SK-N-SH (cell line): ENCODE results near the gene ZMYND15. TPM values are rescaled to one million over a fixed set of nuclear protein-coding genes. Genes with fewer than 3 reads are reported as not detected.

Experiments
- CTCF ChIA-PET: fragments of 300-600, 350-600 bp; formaldehyde crosslinking; extraction: SDS; loops from one replicate; lab custom pipeline; 2021; lab: Yijun Ruan, JAX
- POLR2A ChIA-PET: fragments of 350-600 bp; sonication (Branson Sonifier 250); formaldehyde crosslinking; extraction: SDS; loops from one replicate; lab custom pipeline; 2020; ENCODE audit warnings: antibody characterized with exemption, inconsistent platforms; lab: Yijun Ruan, JAX
- DNase-seq: peaks from one replicate; pipeline ENCODE4 v3.0.0; 2012
- H2AFZ ChIP-seq: fragments of 200-600 bp; sonication (generic); 2 replicates; pipeline ENCODE4 v1.8.1; 2016; ENCODE audit warnings: antibody characterized with exemption, mild to moderate bottlenecking, low read depth
- H3F3A ChIP-seq: fragments of 200-600 bp; sonication (generic); replicated peaks from 2 replicates; pipeline ENCODE3; 2016; ENCODE audit warnings: antibody characterized with exemption, mild to moderate bottlenecking; ENCODE audit not compliant: insufficient read depth
- H3K27ac ChIP-seq, 2 experiments: fragments of 200-500 bp in 1 of 2; fragments of 200-600 bp in 1 of 2; sonication (Bioruptor generic) in 1 of 2; sonication (generic), shearing (Covaris generic) in 1 of 2; 2 replicates each; pipeline versions ENCODE4 v1.5.1 to v1.6.1; 2014 to 2016; ENCODE audit warnings: low read depth in 2 of 2, inconsistent platforms in 1 of 2, low read length in 1 of 2, mild to moderate bottlenecking in 1 of 2, mixed read lengths in 1 of 2
- H3K27me3 ChIP-seq: fragments of 200-600 bp; sonication (generic), shearing (Covaris generic); 2 replicates; pipeline ENCODE4 v1.6.1; 2016; ENCODE audit warnings: mixed run types; ENCODE audit not compliant: insufficient read depth
- H3K36me3 ChIP-seq, 2 experiments: fragments of 200-500 bp in 1 of 2; fragments of 200-600 bp in 1 of 2; sonication (Bioruptor generic) in 1 of 2; sonication (generic) in 1 of 2; replicated peaks in 1 of 2; 2 replicates each; pipeline versions ENCODE3 to v1.5.1; 2014 to 2016; ENCODE audit warnings: low read length in 1 of 2, mild to moderate bottlenecking in 1 of 2; ENCODE audit not compliant: insufficient read depth in 2 of 2, control insufficient read depth in 1 of 2
- H3K4me1 ChIP-seq, 2 experiments: fragments of 200-500 bp in 1 of 2; fragments of 200-600 bp in 1 of 2; sonication (Bioruptor generic) in 1 of 2; sonication (generic), shearing (Covaris generic) in 1 of 2; 2 replicates each; pipeline versions ENCODE4 v1.5.1 to v1.6.1; 2014 to 2016; ENCODE audit warnings: low read depth in 1 of 2, low read length in 1 of 2, mixed run types in 1 of 2; ENCODE audit not compliant: insufficient read depth in 2 of 2, control insufficient read depth in 1 of 2
- H3K4me2 ChIP-seq: fragments of 200-600 bp; sonication (generic), shearing (Covaris generic); 2 replicates; pipeline ENCODE4 v1.6.1; 2017; ENCODE audit warnings: mixed run types
- H3K4me3 ChIP-seq, 2 experiments: fragments of 200-500 bp in 1 of 2; fragments of 200-600 bp in 1 of 2; sonication (Bioruptor generic) in 1 of 2; sonication (generic), shearing (Covaris generic) in 1 of 2; 2 replicates each; pipeline versions ENCODE4 v1.5.1 to v1.8.1; 2014 to 2016; ENCODE audit warnings: low read depth in 2 of 2, inconsistent platforms in 1 of 2, low read length in 1 of 2, mild to moderate bottlenecking in 1 of 2, mixed read lengths in 1 of 2, moderate library complexity in 1 of 2
- H3K79me2 ChIP-seq: fragments of 200-600 bp; sonication (generic); 2 replicates; pipeline ENCODE4 v1.8.1; 2017; ENCODE audit warnings: mild to moderate bottlenecking; ENCODE audit not compliant: insufficient read depth
- H3K9ac ChIP-seq: fragments of 200-600 bp; sonication (generic); 2 replicates; pipeline ENCODE4 v1.6.1; 2017; ENCODE audit warnings: mixed run types
- H3K9me2 ChIP-seq: fragments of 200-600 bp; sonication (generic); 2 replicates; pipeline ENCODE4 v1.6.1; 2017; ENCODE audit warnings: mixed run types
- H3K9me3 ChIP-seq: fragments of 200-600 bp; sonication (generic); 2 replicates; pipeline ENCODE4 v1.6.1; 2017; ENCODE audit warnings: mixed run types, mild to moderate bottlenecking, moderate library complexity
- H4K20me1 ChIP-seq: fragments of 200-600 bp; sonication (generic); 2 replicates; pipeline ENCODE4 v1.6.1; 2017; ENCODE audit warnings: mild to moderate bottlenecking, mixed run types; ENCODE audit not compliant: insufficient read depth
- CTCF ChIP-seq: fragments of 200-600 bp; sonication (generic); IDR thresholded peaks from 2 replicates; pipeline ENCODE4 v1.6.1; 2017; ENCODE audit warnings: antibody characterized with exemption, mild to moderate bottlenecking, moderate library complexity
- GATA2 ChIP-seq: sonication (generic); formaldehyde crosslinking; IDR thresholded peaks from 2 replicates; pipeline ENCODE4 v1.5.0; 2020; ENCODE audit warnings: mild to moderate bottlenecking, missing genetic modification reagents
- MEF2A ChIP-seq: IDR thresholded peaks from 2 replicates; pipeline ENCODE4 v1.4.0; 2012; ENCODE audit warnings: low read depth, borderline replicate concordance
- NFIC ChIP-seq: IDR thresholded peaks from 2 replicates; pipeline ENCODE4 v1.4.0; 2012; ENCODE audit warnings: borderline replicate concordance
- RCOR1 ChIP-seq: fragments of 150-350 bp; IDR thresholded peaks from 2 replicates; pipeline ENCODE4 v1.6.1; 2017; ENCODE audit warnings: antibody characterized with exemption, low read length
- WGBS: methylation state at CpG from one replicate; pipeline ENCODE4 v1.1.6; 2017; ENCODE audit warnings: low lambda C conversion rate; 5-methylcytosine and 5-hydroxymethylcytosine counted together
- polyA plus RNA-seq, 3 experiments: library from polyadenylated mRNA; depleted of rRNA; stranded (reverse); fragments of >200 nt; gene quantifications; 2 replicates each; pipeline ENCODE4 v1.2.3, GENCODE V29; 2012
- TF ChIP-seq, protein P1 (sequence below): fragments of 150-350 bp; IDR thresholded peaks from 2 replicates; pipeline ENCODE4 v1.6.1; 2017; ENCODE audit warnings: antibody characterized with exemption, low read length, low read depth, borderline replicate concordance
- TF ChIP-seq, protein P2 (sequence below): IDR thresholded peaks from 2 replicates; pipeline ENCODE4 v1.6.1; 2012; ENCODE audit warnings: mild to moderate bottlenecking, low read depth, low read length, moderate library complexity
- TF ChIP-seq, protein P3 (sequence below): IDR thresholded peaks from 2 replicates; pipeline ENCODE4 v1.4.0; 2012; ENCODE audit warnings: low read depth

The ZMYND15 gene
- polyA plus RNA-seq, 1 of the 3 experiments (the other 2 are of a cell fraction): 0.08 TPM

GRCh38 chr17:4734857-4735475 lies 4.7 kb upstream of the ZMYND15 start:
- peaks cover 0 to 4% of the 10 kb centered on the region in 2 experiments for H3K36me3 ChIP-seq
- no peaks in the 10 kb centered on the region for H3K9me3 ChIP-seq
- no peaks in the 10 kb centered on the region for H3K79me2 ChIP-seq
- no peaks in the 10 kb centered on the region for H3K9me2 ChIP-seq
- CTCF ChIA-PET: interaction anchor here (0.5 to 1.9 kb wide), 3 partner anchors 48 to 174 kb away, joined by 3 to 5 read pairs (median 3); no protein-coding TSS in a partner anchor
- peaks cover 12% of the 10 kb centered on the region; the same call in 1 of the 2 replicates for H3K27me3 ChIP-seq
- no peak for DNase-seq
- POLR2A ChIA-PET: no interaction called here
- TF ChIP-seq CTCF (no peak), NFIC (no peak), GATA2 (CRISPR knock-in tag) (no peak)
- TF ChIP-seq, protein P1, sequence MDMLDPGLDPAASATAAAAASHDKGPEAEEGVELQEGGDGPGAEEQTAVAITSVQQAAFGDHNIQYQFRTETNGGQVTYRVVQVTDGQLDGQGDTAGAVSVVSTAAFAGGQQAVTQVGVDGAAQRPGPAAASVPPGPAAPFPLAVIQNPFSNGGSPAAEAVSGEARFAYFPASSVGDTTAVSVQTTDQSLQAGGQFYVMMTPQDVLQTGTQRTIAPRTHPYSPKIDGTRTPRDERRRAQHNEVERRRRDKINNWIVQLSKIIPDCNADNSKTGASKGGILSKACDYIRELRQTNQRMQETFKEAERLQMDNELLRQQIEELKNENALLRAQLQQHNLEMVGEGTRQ: no peak
- TF ChIP-seq, all 33 proteins: peak for 0
- Histone ChIP-seq H3K9ac (no peak overlapping the region), H3K27ac (no peak overlapping the region), H3K4me1 (peaks cover 0 to 7% of the 10 kb centered on the region in 2 experiments; a peak in 2 of 4 replicates), H2AFZ (no peak overlapping the region), H3K4me3 (no peak overlapping the region), H3F3A (peaks cover 2% of the 10 kb centered on the region), H3K4me2 (no peak overlapping the region), H4K20me1 (no peaks in the 10 kb centered on the region)
- WGBS: 81% methylated on average over 8 of the region's 8 CpGs

GRCh38 chr17:4735876-4736651 lies 3.6 kb upstream of the ZMYND15 start:
- Histone ChIP-seq H3K9me3 (no peaks in the 10 kb centered on the region), H3K4me3 (no peak overlapping the region), H3K9ac (no peak overlapping the region), H4K20me1 (no peaks in the 10 kb centered on the region), H3K4me1 (peaks cover 0 to 7% of the 10 kb centered on the region in 2 experiments; a peak in 2 of 4 replicates), H3K4me2 (no peak overlapping the region), H3F3A (peaks cover 6% of the 10 kb centered on the region)
- WGBS: 72% methylated on average over 9 of the region's 9 CpGs
- DNase-seq: no peak
- TF ChIP-seq RCOR1 (no peak), MEF2A (no peak), NFIC (no peak)
- TF ChIP-seq, protein P2, sequence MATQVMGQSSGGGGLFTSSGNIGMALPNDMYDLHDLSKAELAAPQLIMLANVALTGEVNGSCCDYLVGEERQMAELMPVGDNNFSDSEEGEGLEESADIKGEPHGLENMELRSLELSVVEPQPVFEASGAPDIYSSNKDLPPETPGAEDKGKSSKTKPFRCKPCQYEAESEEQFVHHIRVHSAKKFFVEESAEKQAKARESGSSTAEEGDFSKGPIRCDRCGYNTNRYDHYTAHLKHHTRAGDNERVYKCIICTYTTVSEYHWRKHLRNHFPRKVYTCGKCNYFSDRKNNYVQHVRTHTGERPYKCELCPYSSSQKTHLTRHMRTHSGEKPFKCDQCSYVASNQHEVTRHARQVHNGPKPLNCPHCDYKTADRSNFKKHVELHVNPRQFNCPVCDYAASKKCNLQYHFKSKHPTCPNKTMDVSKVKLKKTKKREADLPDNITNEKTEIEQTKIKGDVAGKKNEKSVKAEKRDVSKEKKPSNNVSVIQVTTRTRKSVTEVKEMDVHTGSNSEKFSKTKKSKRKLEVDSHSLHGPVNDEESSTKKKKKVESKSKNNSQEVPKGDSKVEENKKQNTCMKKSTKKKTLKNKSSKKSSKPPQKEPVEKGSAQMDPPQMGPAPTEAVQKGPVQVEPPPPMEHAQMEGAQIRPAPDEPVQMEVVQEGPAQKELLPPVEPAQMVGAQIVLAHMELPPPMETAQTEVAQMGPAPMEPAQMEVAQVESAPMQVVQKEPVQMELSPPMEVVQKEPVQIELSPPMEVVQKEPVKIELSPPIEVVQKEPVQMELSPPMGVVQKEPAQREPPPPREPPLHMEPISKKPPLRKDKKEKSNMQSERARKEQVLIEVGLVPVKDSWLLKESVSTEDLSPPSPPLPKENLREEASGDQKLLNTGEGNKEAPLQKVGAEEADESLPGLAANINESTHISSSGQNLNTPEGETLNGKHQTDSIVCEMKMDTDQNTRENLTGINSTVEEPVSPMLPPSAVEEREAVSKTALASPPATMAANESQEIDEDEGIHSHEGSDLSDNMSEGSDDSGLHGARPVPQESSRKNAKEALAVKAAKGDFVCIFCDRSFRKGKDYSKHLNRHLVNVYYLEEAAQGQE: no peak
- TF ChIP-seq, protein P3, sequence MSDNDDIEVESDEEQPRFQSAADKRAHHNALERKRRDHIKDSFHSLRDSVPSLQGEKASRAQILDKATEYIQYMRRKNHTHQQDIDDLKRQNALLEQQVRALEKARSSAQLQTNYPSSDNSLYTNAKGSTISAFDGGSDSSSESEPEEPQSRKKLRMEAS: no peak
- TF ChIP-seq, all 33 proteins: peak for 0
- CTCF ChIA-PET: interaction anchor here (1.0 to 1.9 kb wide), 5 partner anchors 8 to 153 kb away, joined by 3 to 5 read pairs (median 4); no protein-coding TSS in a partner anchor
- H3K27me3 ChIP-seq: peaks cover 12% of the 10 kb centered on the region; the same call in 1 of the 2 replicates
- POLR2A ChIA-PET: no interaction called here
- H3K79me2 ChIP-seq: no peaks in the 10 kb centered on the region
- H2AFZ ChIP-seq: no peak overlapping the region
- H3K36me3 ChIP-seq: peaks cover 0 to 4% of the 10 kb centered on the region in 2 experiments
- H3K9me2 ChIP-seq: no peaks in the 10 kb centered on the region
- H3K27ac ChIP-seq: no peak overlapping the region
